H1 (cell line): ENCODE results near the gene TBCEL. TPM values are rescaled to one million over a fixed set of nuclear protein-coding genes. Genes with fewer than 3 reads are reported as not detected.

Source experiments
- CTCF ChIA-PET: fragments of 300-600 bp; sonication (Branson Sonifier 250); formaldehyde crosslinking; loops from one replicate; lab custom pipeline; 2021; ENCODE audit not compliant: partially characterized antibody; lab: Charles Lee
- POLR2A ChIA-PET: fragments of 300-600 bp; sonication (Branson Sonifier 250); formaldehyde crosslinking; loops from one replicate; lab custom pipeline; 2021; ENCODE audit warnings: inconsistent platforms; ENCODE audit not compliant: partially characterized antibody; lab: Charles Lee
- DNase-seq, 2 experiments: peaks; one replicate each; pipeline versions ENCODE4 v3.0.0 to v3.0.0-alpha.2; 2010 to 2022; ENCODE audit warnings: low spot score in 2 of 2, low read depth in 1 of 2, mixed read lengths in 1 of 2
- FAIRE-seq: peaks from 2 replicates; lab custom pipeline; 2011; peaks lifted over from hg19 to GRCh38; lab: Jason Lieb, UNC
- H2AFZ ChIP-seq: 2 replicates; pipeline ENCODE4 v1.8.1; 2012; ENCODE audit warnings: low read length, inconsistent platforms
- H2AK5ac ChIP-seq: 2 replicates; pipeline ENCODE4 v1.6.1; 2013; ENCODE audit warnings: low read depth, low read length
- H2BK120ac ChIP-seq: replicated peaks from 2 replicates; pipeline ENCODE3; 2013; ENCODE audit warnings: low read depth, low read length, inconsistent platforms
- H2BK12ac ChIP-seq: 2 replicates; pipeline ENCODE4 v1.6.1; 2013; ENCODE audit warnings: low read depth, low read length
- H2BK15ac ChIP-seq: 2 replicates; pipeline ENCODE4 v1.6.1; 2013; ENCODE audit warnings: low read length
- H2BK20ac ChIP-seq: 2 replicates; pipeline ENCODE4 v1.6.1; 2013; ENCODE audit warnings: low read length
- H2BK5ac ChIP-seq: 2 replicates; pipeline ENCODE4 v1.6.1; 2013; ENCODE audit warnings: low read depth, low read length
- H3K14ac ChIP-seq: 2 replicates; pipeline ENCODE4 v1.6.1; 2013; ENCODE audit warnings: inconsistent platforms; ENCODE audit not compliant: insufficient read length
- H3K18ac ChIP-seq: 2 replicates; pipeline ENCODE4 v1.6.1; 2013; ENCODE audit warnings: low read length; ENCODE audit errors: extremely low read depth
- H3K23ac ChIP-seq: 2 replicates; pipeline ENCODE4 v1.6.1; 2013; ENCODE audit warnings: inconsistent platforms; ENCODE audit not compliant: insufficient read length
- H3K23me2 ChIP-seq: 2 replicates; pipeline ENCODE4 v1.6.1; 2013; ENCODE audit warnings: low read depth, low read length
- H3K27ac ChIP-seq: 2 replicates; pipeline ENCODE4 v1.6.1; 2011; ENCODE audit warnings: low read depth, low read length, inconsistent platforms
- H3K27me3 ChIP-seq, 4 experiments: replicated peaks in 1 of 4; 1 replicate in 1 of 4; 2 replicates in 3 of 4; pipeline versions ENCODE4 v1.6.1 to v1.8.1; 2011 to 2013; ENCODE audit warnings: low read length in 3 of 4, mild to moderate bottlenecking in 3 of 4, inconsistent platforms in 2 of 4, mixed read lengths in 2 of 4, moderate library complexity in 1 of 4; ENCODE audit not compliant: control insufficient read depth in 3 of 4, insufficient read depth in 3 of 4; ENCODE audit errors: extremely low read depth in 1 of 4
- H3K36me3 ChIP-seq, 4 experiments: 2 replicates each; pipeline versions ENCODE4 v1.6.1 to v1.8.1; 2011 to 2013; ENCODE audit warnings: mild to moderate bottlenecking in 4 of 4, low read length in 3 of 4, moderate library complexity in 2 of 4, control low read depth in 1 of 4, inconsistent platforms in 1 of 4; ENCODE audit not compliant: insufficient read depth in 4 of 4, control insufficient read depth in 2 of 4
- H3K4ac ChIP-seq: replicated peaks from 2 replicates; pipeline ENCODE3; 2013; ENCODE audit warnings: low read length, low read depth, mixed read lengths, inconsistent platforms; ENCODE audit not compliant: insufficient read length
- H3K4me1 ChIP-seq, 4 experiments: replicated peaks in 1 of 4; 1 replicate in 1 of 4; 2 replicates in 3 of 4; pipeline versions ENCODE4 v1.6.1 to v1.8.1; 2011 to 2013; ENCODE audit warnings: low read length in 3 of 4, inconsistent platforms in 2 of 4, mixed read lengths in 1 of 4; ENCODE audit not compliant: insufficient read depth in 4 of 4, control insufficient read depth in 3 of 4
- H3K4me2 ChIP-seq, 2 experiments: 2 replicates each; pipeline versions ENCODE4 v1.6.1 to v1.8.1; 2011 to 2013; ENCODE audit warnings: low read depth in 2 of 2, low read length in 2 of 2, control low read depth in 1 of 2, inconsistent platforms in 1 of 2, mild to moderate bottlenecking in 1 of 2; ENCODE audit not compliant: insufficient read depth in 1 of 2
- H3K4me3 ChIP-seq, 4 experiments: fragments of 200-600, 300-600 bp in 1 of 4; sonication (generic), shearing (Covaris generic), sonication (Bioruptor Twin) in 1 of 4; 2 replicates each; pipeline versions ENCODE4 v1.5.1 to v1.8.1; 2011 to 2016; ENCODE audit warnings: low read length in 4 of 4, low read depth in 3 of 4, control low read depth in 2 of 4, inconsistent platforms in 2 of 4, mild to moderate bottlenecking in 2 of 4, mixed read lengths in 1 of 4, moderate library complexity in 1 of 4; ENCODE audit not compliant: insufficient read depth in 2 of 4; ENCODE audit errors: extremely low read depth in 1 of 4
- H3K56ac ChIP-seq: replicated peaks from 2 replicates; pipeline ENCODE3; 2013; ENCODE audit warnings: low read depth, mild to moderate bottlenecking, mixed read lengths, low read length, inconsistent platforms; ENCODE audit not compliant: insufficient read length
- H3K79me1 ChIP-seq: 2 replicates; pipeline ENCODE4 v1.6.1; 2013; ENCODE audit warnings: low read depth, low read length, control low read depth
- H3K79me2 ChIP-seq, 2 experiments: 2 replicates each; pipeline versions ENCODE4 v1.6.1 to v1.8.1; 2012 to 2013; ENCODE audit warnings: low read length in 2 of 2, mild to moderate bottlenecking in 2 of 2, inconsistent platforms in 1 of 2; ENCODE audit not compliant: insufficient read depth in 2 of 2, control insufficient read depth in 1 of 2
- H3K9ac ChIP-seq, 4 experiments: replicated peaks in 1 of 4; 1 replicate in 1 of 4; 2 replicates in 3 of 4; pipeline versions ENCODE4 v1.6.1 to v1.8.1; 2011 to 2013; ENCODE audit warnings: low read depth in 3 of 4, low read length in 3 of 4, control low read depth in 2 of 4, mild to moderate bottlenecking in 2 of 4, moderate library complexity in 2 of 4, inconsistent platforms in 1 of 4; ENCODE audit errors: extremely low read depth in 1 of 4
- H3K9me3 ChIP-seq, 2 experiments: 2 replicates each; pipeline versions ENCODE4 v1.6.1 to v1.8.1; 2012 to 2013; ENCODE audit warnings: mild to moderate bottlenecking in 2 of 2, moderate library complexity in 2 of 2, control low read depth in 1 of 2, inconsistent platforms in 1 of 2, low read depth in 1 of 2, low read length in 1 of 2, mixed read lengths in 1 of 2; ENCODE audit not compliant: insufficient read depth in 2 of 2
- H4K20me1 ChIP-seq, 2 experiments: replicated peaks in 1 of 2; 2 replicates each; pipeline versions ENCODE3 to v1.8.1; 2011 to 2013; ENCODE audit warnings: inconsistent platforms in 2 of 2, low read length in 2 of 2, mild to moderate bottlenecking in 1 of 2; ENCODE audit not compliant: insufficient read depth in 2 of 2, control insufficient read depth in 1 of 2
- H4K5ac ChIP-seq: 2 replicates; pipeline ENCODE4 v1.6.1; 2013; ENCODE audit warnings: low read length, low read depth, mixed read lengths, inconsistent platforms; ENCODE audit not compliant: insufficient read length
- H4K8ac ChIP-seq: 2 replicates; pipeline ENCODE4 v1.8.0; 2013; ENCODE audit warnings: mild to moderate bottlenecking, moderate library complexity, low read length, inconsistent platforms; ENCODE audit not compliant: insufficient read depth; ENCODE audit errors: extremely low read depth
- H4K91ac ChIP-seq: replicated peaks from 2 replicates; pipeline ENCODE3; 2013; ENCODE audit warnings: low read length, mixed read lengths, inconsistent platforms; ENCODE audit not compliant: insufficient read length
- CREB1 ChIP-seq: IDR thresholded peaks from 2 replicates; pipeline ENCODE4 v1.6.1; 2012; ENCODE audit warnings: inconsistent platforms
- JUND ChIP-seq: IDR thresholded peaks from 2 replicates; pipeline ENCODE4 v1.6.1; 2011; ENCODE audit warnings: mild to moderate bottlenecking, improper control_type of control experiment, low read length
- SUZ12 ChIP-seq: fragments of 200-600 bp; sonication (generic); IDR thresholded peaks from 2 replicates; pipeline ENCODE4 v1.6.1; 2012; ENCODE audit warnings: mild to moderate bottlenecking, inconsistent platforms, low read length, moderate library complexity, mixed read lengths
- USF2 ChIP-seq: IDR thresholded peaks from 2 replicates; pipeline ENCODE4 v1.6.1; 2011; ENCODE audit warnings: low read length, improper control_type of control experiment
- WGBS, 2 experiments: shearing (Covaris generic) in 1 of 2; methylation state at CpG; one replicate each; pipeline versions ENCODE4 v1.1.6 to v1.1.7; 2013 to 2015; ENCODE audit warnings: low lambda C conversion rate in 2 of 2, mixed read lengths in 2 of 2, inconsistent platforms in 1 of 2, low coverage in 1 of 2, missing lambda C conversion rate in 1 of 2; ENCODE audit not compliant: insufficient replicate concordance in 2 of 2, insufficient coverage in 1 of 2, insufficient read length in 1 of 2; ENCODE audit errors: extremely low coverage in 1 of 2, missing lambda C conversion rate in 1 of 2; 5-methylcytosine and 5-hydroxymethylcytosine counted together
- polyA plus RNA-seq, 7 experiments: library from polyadenylated mRNA; depleted of rRNA in 3 of 7; stranded (reverse) in 5 of 7; unstranded in 2 of 7; fragments of >200 nt in 5 of 7; fragments of 200-250 nt in 2 of 7; gene quantifications; 1 replicate in 5 of 7; 2 replicates in 1 of 7; 4 replicates in 1 of 7; pipeline versions ENCODE4 v1.2.1 to v1.2.3, GENCODE V29; 2011 to 2013; ENCODE audit warnings: missing spikeins in 2 of 7, mixed read lengths in 2 of 7
- total RNA-seq: library from RNA; stranded (reverse); fragmentation: NEBNext Ultra II Directional; extraction: Animal tissue kit (Norgen Biotek cat#: 25700); gene quantifications from 2 replicates; pipeline ENCODE4 v1.2.1, GENCODE V29; 2021

TBCEL gene
- total and polyA plus RNA-seq, 2 of the 8 experiments (the other 6 are each of a cell fraction or from before 2014, with no cell fraction given) = 3.9 to 16.0 TPM

- H3K4me2 ChIP-seq = no peak overlapping the region
- H3K4me3 ChIP-seq = no peak overlapping the region
- ChIA-PET POLR2A (no interaction called here), CTCF (no interaction called here)
- H4K20me1 ChIP-seq = peaks cover 2 to 3% of the 10 kb centered on the region in 2 experiments
- H2AK5ac ChIP-seq = no peak overlapping the region
- no peak overlapping the region for H3K23ac ChIP-seq
- no peaks in the 10 kb centered on the region; a peak in 1 of 8 replicates for H3K36me3 ChIP-seq
- no peak overlapping the region for H2BK15ac ChIP-seq
- H2BK20ac ChIP-seq = no peak overlapping the region
- no peak overlapping the region for H2AFZ ChIP-seq
- peaks cover 0 to 3% (median 2%) of the 10 kb centered on the region in 4 experiments; a peak in 4 of 7 replicates for H3K4me1 ChIP-seq
- no peak overlapping the region for H3K4ac ChIP-seq
- no peaks in the 10 kb centered on the region for H3K9me3 ChIP-seq
- H2BK120ac ChIP-seq = no peak overlapping the region
- no peak overlapping the region for H3K14ac ChIP-seq
- H3K27me3 ChIP-seq = no peaks in the 10 kb centered on the region
- peaks cover 5 to 88% of the 10 kb centered on the region in 2 experiments for H3K79me2 ChIP-seq
- H3K27ac ChIP-seq = no peak overlapping the region
- no peak overlapping the region for H2BK12ac ChIP-seq
- DNase-seq (no peak), FAIRE-seq (no peak)
- no peak overlapping the region for H4K5ac ChIP-seq
- WGBS, 2 experiments = 92% methylated on average over 3 of the region's 3 CpGs; no CpG with 5 or more reads in 1 of the 2 experiments
- TF ChIP-seq USF2 (no peak), SUZ12 (no peak), JUND (no peak), CREB1 (no peak)
- H3K18ac ChIP-seq = no peak overlapping the region
- peaks cover 2% of the 10 kb centered on the region for H3K79me1 ChIP-seq
- H3K56ac ChIP-seq = no peak overlapping the region
- H2BK5ac ChIP-seq = no peak overlapping the region
- peaks cover 1% of the 10 kb centered on the region for H3K23me2 ChIP-seq
- H4K91ac ChIP-seq = no peak overlapping the region
- no peak overlapping the region; a peak in 1 of 7 replicates for H3K9ac ChIP-seq
- H4K8ac ChIP-seq = no peak overlapping the region
Observed at GRCh38 chr11:121029813-121030445, 6.0 kb downstream of the TBCEL start.
